K562 (cell line): ENCODE results near the gene AREL1. TPM values are rescaled to one million over a fixed set of nuclear protein-coding genes. Genes with fewer than 3 reads are reported as not detected.

Experiments
- ATAC-seq: fragments of 200-7000 bp; cut with Tn5 transposase; 3 replicates; pipeline ENCODE4 v1.9.1; 2020; ENCODE audit warnings: moderate library complexity
- BruUV-seq: library from RNA; stranded (reverse); fragments of 400-500 nt; replicated peaks from 2 replicates; lab custom pipeline; 2021; lab: Mats Ljungman, UMichigan
- CTCF ChIA-PET: fragments of 300-600 bp; formaldehyde crosslinking; extraction: SDS; loops from one replicate; lab custom pipeline; 2021; ENCODE audit warnings: low intra/inter-chr PET ratio; lab: Yijun Ruan, JAX
- POLR2A ChIA-PET: fragments of 300-600, 350-650 bp; sonication (Branson Sonifier 250); formaldehyde crosslinking; extraction: SDS; loops from one replicate; lab custom pipeline; 2021; ENCODE audit warnings: antibody characterized with exemption, inconsistent platforms; lab: Yijun Ruan, JAX
- DNase-seq, 4 experiments: peaks; one replicate each; pipeline versions ENCODE4 v3.0.0 to v3.0.0-alpha.2; 2011 to 2018; ENCODE audit warnings: low spot score in 3 of 4, mixed read lengths in 3 of 4; ENCODE audit errors: extremely low read depth in 1 of 4
- FAIRE-seq: peaks from 2 replicates; lab custom pipeline; 2011; peaks lifted over from hg19 to GRCh38; lab: Jason Lieb, UNC
- H2AFZ ChIP-seq: 2 replicates; pipeline ENCODE4 v1.6.0; 2011; ENCODE audit warnings: low read depth, low read length, control low read depth, inconsistent platforms
- H3K27ac ChIP-seq: fragments of 200-600 bp; 3 replicates; pipeline ENCODE4 v1.8.0; 2011; ENCODE audit warnings: low read depth, mild to moderate bottlenecking, control low read depth, inconsistent platforms, low read length, moderate library complexity, mixed read lengths; ENCODE audit errors: extremely low read depth
- H3K27me3 ChIP-seq, 2 experiments: fragments of 300-600 bp in 1 of 2; 2 replicates in 1 of 2; 3 replicates in 1 of 2; pipeline versions ENCODE4 v1.6.0 to v1.8.0; 2011; ENCODE audit warnings: inconsistent platforms in 2 of 2, low read length in 2 of 2, mild to moderate bottlenecking in 1 of 2, mixed read lengths in 1 of 2, moderate library complexity in 1 of 2; ENCODE audit not compliant: control insufficient read depth in 2 of 2, insufficient read depth in 2 of 2
- H3K36me3 ChIP-seq: fragments of 300-600 bp; 3 replicates; pipeline ENCODE4 v1.8.0; 2011; ENCODE audit warnings: mild to moderate bottlenecking, low read length, inconsistent platforms; ENCODE audit not compliant: control insufficient read depth, insufficient read depth
- H3K4me1 ChIP-seq, 2 experiments: fragments of 200-600 bp in 1 of 2; replicated peaks in 1 of 2; 2 replicates in 1 of 2; 3 replicates in 1 of 2; pipeline versions ENCODE4 v1.5.1 to v1.8.0; 2011; ENCODE audit warnings: inconsistent platforms in 2 of 2, low read length in 2 of 2, mild to moderate bottlenecking in 1 of 2, mixed read lengths in 1 of 2, moderate library complexity in 1 of 2; ENCODE audit not compliant: control insufficient read depth in 2 of 2, insufficient read depth in 2 of 2
- H3K4me2 ChIP-seq: 2 replicates; pipeline ENCODE4 v1.6.1; 2011; ENCODE audit warnings: low read length, control low read depth, inconsistent platforms, mixed read lengths; ENCODE audit not compliant: insufficient read depth
- H3K4me3 ChIP-seq: fragments of 200-600 bp; sonication (generic), shearing (Covaris generic); 2 replicates; pipeline ENCODE4 v1.5.1; 2016; ENCODE audit warnings: control low read depth, inconsistent platforms
- H3K79me2 ChIP-seq: fragments of 200-600 bp; 3 replicates; pipeline ENCODE4 v1.8.0; 2011; ENCODE audit warnings: low read length, inconsistent platforms; ENCODE audit not compliant: control insufficient read depth, insufficient read depth
- H3K9ac ChIP-seq, 2 experiments: 2 replicates each; pipeline versions ENCODE4 v1.6.0 to v1.6.1; 2011; ENCODE audit warnings: low read depth in 2 of 2, low read length in 2 of 2, control low read depth in 1 of 2, inconsistent platforms in 1 of 2, mild to moderate bottlenecking in 1 of 2, mixed read lengths in 1 of 2; ENCODE audit not compliant: insufficient read depth in 1 of 2
- H3K9me1 ChIP-seq: one replicate; pipeline ENCODE4 v1.6.0; 2011; ENCODE audit warnings: inconsistent platforms, mild to moderate bottlenecking, low read length, moderate library complexity; ENCODE audit not compliant: control insufficient read depth, insufficient read depth
- H3K9me3 ChIP-seq: replicated peaks from 2 replicates; pipeline ENCODE4 v1.5.1; 2011; ENCODE audit warnings: low read depth, low read length, inconsistent platforms; ENCODE audit not compliant: control insufficient read depth, insufficient read depth
- H4K20me1 ChIP-seq: replicated peaks from 2 replicates; pipeline ENCODE4 v1.6.1; 2011; ENCODE audit warnings: low read length, inconsistent platforms, mixed read lengths; ENCODE audit not compliant: control insufficient read depth, insufficient read depth
- BMI1 ChIP-seq: fragments of 150-350 bp; IDR thresholded peaks from 2 replicates; pipeline ENCODE4 v1.6.1; 2014; ENCODE audit warnings: low read length
- C11orf30 ChIP-seq: fragments of 450-650 bp; IDR thresholded peaks from 2 replicates; pipeline ENCODE4 v1.6.1; 2016; ENCODE audit warnings: low read depth, mild to moderate bottlenecking
- DNMT1 ChIP-seq: fragments of 450-650 bp; IDR thresholded peaks from 2 replicates; pipeline ENCODE4 v1.6.1; 2016; ENCODE audit warnings: antibody characterized with exemption, mild to moderate bottlenecking
- MCM5 ChIP-seq: fragments of 450-650 bp; IDR thresholded peaks from 2 replicates; pipeline ENCODE4 v1.6.1; 2016; ENCODE audit warnings: low read depth
- PHF8 ChIP-seq: fragments of 200-600 bp; sonication (generic); IDR thresholded peaks from 2 replicates; pipeline ENCODE4 v1.6.1; 2012; ENCODE audit warnings: mixed run types, mild to moderate bottlenecking, inconsistent platforms, low read length, moderate library complexity, borderline replicate concordance
- POLR2AphosphoS5 ChIP-seq: IDR thresholded peaks from 2 replicates; pipeline ENCODE4 v1.6.1; 2011; ENCODE audit warnings: mild to moderate bottlenecking, low read depth, low read length, moderate library complexity; ENCODE audit not compliant: control insufficient read depth, insufficient read depth
- PYGO2 ChIP-seq: fragments of 450-650 bp; IDR thresholded peaks from 2 replicates; pipeline ENCODE4 v1.6.1; 2016; ENCODE audit warnings: mild to moderate bottlenecking, missing genetic modification characterization, moderate library complexity, missing compliant biosample characterization
- ZNF77 ChIP-seq: fragments of 250-450 bp; sonication (Bioruptor Pico); IDR thresholded peaks from 2 replicates; pipeline ENCODE4 v1.5.0; 2020
- WGBS: fragments of 100-300 bp; shearing (Covaris generic); methylation state at CpG from one replicate; pipeline ENCODE4 v1.1.6; 2016; ENCODE audit warnings: low coverage, mixed read lengths; ENCODE audit not compliant: insufficient coverage; ENCODE audit errors: missing lambda C conversion rate; 5-methylcytosine and 5-hydroxymethylcytosine counted together
- in situ Hi-C: fragments of 300-500 bp; cut with MboI; formaldehyde crosslinking; loops from 4 replicates; pipeline ENCODE4 v1.15.0; 2018; ENCODE audit warnings: inconsistent platforms, mixed read lengths
- intact Hi-C: fragments of 100-400 bp; cut with micrococcal nuclease; formaldehyde crosslinking; loops from 2 replicates; pipeline ENCODE4 v1.14.2; 2022
- polyA plus RNA-seq, 8 experiments: library from polyadenylated mRNA; depleted of rRNA in 4 of 8; stranded (reverse) in 5 of 8; unstranded in 3 of 8; fragments of >200 nt; fragmentation: Nextera tagmentation in 2 of 8; fragmentation: Illumina TruSeq in 1 of 8; extraction: Ambion mirVana in 2 of 8; extraction: Trizol in 1 of 8; gene quantifications; 2 replicates each; pipeline versions ENCODE4 v1.2.1 to v1.2.3, GENCODE V29; 2011 to 2014; ENCODE audit warnings: inconsistent platforms in 1 of 8, missing spikeins in 1 of 8
- total RNA-seq, 7 experiments: library from RNA; depleted of rRNA in 6 of 7; stranded (reverse); fragments of >200 nt in 6 of 7; fragmentation: Illumina TruSeq in 2 of 7; extraction: Trizol in 2 of 7; gene quantifications; 2 replicates each; pipeline versions ENCODE4 v1.2.1 to v1.2.3, GENCODE V29; 2011 to 2021; ENCODE audit warnings: low replicate concordance in 1 of 7
- TF ChIP-seq, protein P1 (sequence below): fragments of 250-450 bp; sonication (Bioruptor Pico); IDR thresholded peaks from 2 replicates; pipeline ENCODE4 v1.5.0; 2020; ENCODE audit warnings: mild to moderate bottlenecking, borderline replicate concordance
- TF ChIP-seq, protein P2 (sequence below), 2 experiments: fragments of 200-800 bp in 1 of 2; sonication (Bioruptor generic) in 1 of 2; sonication (generic) in 1 of 2; formaldehyde crosslinking in 1 of 2; IDR thresholded peaks in 1 of 2; conservative IDR thresholded peaks in 1 of 2; 2 replicates each; pipeline versions ENCODE4 v1.5.0 to v1.6.1; 2016 to 2020; ENCODE audit warnings: missing compliant biosample characterization in 1 of 2, missing genetic modification characterization in 1 of 2, missing genetic modification reagents in 1 of 2
- TF ChIP-seq, protein P3 (sequence below): fragments of 450-650 bp; IDR thresholded peaks from 2 replicates; pipeline ENCODE4 v1.6.1; 2018; ENCODE audit not compliant: partially characterized antibody
- TF ChIP-seq, protein P4 (sequence below): IDR thresholded peaks from 3 replicates; pipeline ENCODE4 v1.6.1; 2011; ENCODE audit warnings: borderline replicate concordance, mild to moderate bottlenecking; ENCODE audit not compliant: insufficient read length, insufficient read depth

The AREL1 gene
- total and polyA plus RNA-seq, 9 of the 15 experiments (the other 6 are each of a cell fraction or from before 2014, with no cell fraction given), result 6.0 to 24.8 (median 16.6) TPM

DNA sequence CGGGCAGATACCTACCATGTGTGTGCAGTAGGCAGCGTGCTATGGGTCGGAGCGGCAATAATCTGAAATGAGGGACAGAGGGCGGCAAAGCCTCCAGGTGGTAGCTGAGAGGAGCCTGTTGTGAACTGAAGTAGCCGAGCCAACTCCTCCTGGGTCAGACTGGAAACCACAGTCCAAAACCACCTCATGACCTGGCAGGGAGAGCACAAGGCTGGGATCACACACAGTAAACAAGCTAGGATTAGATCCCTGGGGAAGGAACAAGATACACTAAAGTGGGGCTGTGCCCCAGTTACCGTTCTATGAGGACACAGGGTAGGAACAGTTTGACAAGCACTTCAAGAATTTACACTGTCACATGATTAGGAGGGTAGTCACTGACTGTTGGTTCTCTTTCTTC, 49.0 kb downstream of the AREL1 start:
- ChIA-PET CTCF (no interaction called here), POLR2A (interaction anchor here (0.6 kb wide), 2 partner anchors 17 to 270 kb away, joined by 4 read pairs; no protein-coding TSS in a partner anchor)
- BruUV-seq, result no TSS peak
- Histone ChIP-seq H3K9me3 (no peaks in the 10 kb centered on the region), H2AFZ (no peak overlapping the region), H3K27me3 (no peaks in the 10 kb centered on the region), H3K4me2 (no peak overlapping the region), H3K4me1 (peaks cover 0 to 12% of the 10 kb centered on the region in 2 experiments; a peak in 2 of 5 replicates), H3K36me3 (peaks cover 63% of the 10 kb centered on the region), H3K27ac (no peak overlapping the region), H3K9me1 (no peaks in the 10 kb centered on the region), H4K20me1 (no peaks in the 10 kb centered on the region), H3K79me2 (no peaks in the 10 kb centered on the region), H3K4me3 (no peak overlapping the region), H3K9ac (no peak overlapping the region)
- no peak for FAIRE-seq
- no peak for DNase-seq
- intact Hi-C loops, result no loop called here
- no peak for ATAC-seq
- 91% methylated on average over 7 of the region's 7 CpGs for WGBS
- in situ Hi-C loops, result no loop called here
- TF ChIP-seq, protein P1, sequence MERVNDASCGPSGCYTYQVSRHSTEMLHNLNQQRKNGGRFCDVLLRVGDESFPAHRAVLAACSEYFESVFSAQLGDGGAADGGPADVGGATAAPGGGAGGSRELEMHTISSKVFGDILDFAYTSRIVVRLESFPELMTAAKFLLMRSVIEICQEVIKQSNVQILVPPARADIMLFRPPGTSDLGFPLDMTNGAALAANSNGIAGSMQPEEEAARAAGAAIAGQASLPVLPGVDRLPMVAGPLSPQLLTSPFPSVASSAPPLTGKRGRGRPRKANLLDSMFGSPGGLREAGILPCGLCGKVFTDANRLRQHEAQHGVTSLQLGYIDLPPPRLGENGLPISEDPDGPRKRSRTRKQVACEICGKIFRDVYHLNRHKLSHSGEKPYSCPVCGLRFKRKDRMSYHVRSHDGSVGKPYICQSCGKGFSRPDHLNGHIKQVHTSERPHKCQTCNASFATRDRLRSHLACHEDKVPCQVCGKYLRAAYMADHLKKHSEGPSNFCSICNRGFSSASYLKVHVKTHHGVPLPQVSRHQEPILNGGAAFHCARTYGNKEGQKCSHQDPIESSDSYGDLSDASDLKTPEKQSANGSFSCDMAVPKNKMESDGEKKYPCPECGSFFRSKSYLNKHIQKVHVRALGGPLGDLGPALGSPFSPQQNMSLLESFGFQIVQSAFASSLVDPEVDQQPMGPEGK, result no peak
- no peak for TF ChIP-seq PHF8
- no peak for TF ChIP-seq BMI1
- TF ChIP-seq, protein P2, sequence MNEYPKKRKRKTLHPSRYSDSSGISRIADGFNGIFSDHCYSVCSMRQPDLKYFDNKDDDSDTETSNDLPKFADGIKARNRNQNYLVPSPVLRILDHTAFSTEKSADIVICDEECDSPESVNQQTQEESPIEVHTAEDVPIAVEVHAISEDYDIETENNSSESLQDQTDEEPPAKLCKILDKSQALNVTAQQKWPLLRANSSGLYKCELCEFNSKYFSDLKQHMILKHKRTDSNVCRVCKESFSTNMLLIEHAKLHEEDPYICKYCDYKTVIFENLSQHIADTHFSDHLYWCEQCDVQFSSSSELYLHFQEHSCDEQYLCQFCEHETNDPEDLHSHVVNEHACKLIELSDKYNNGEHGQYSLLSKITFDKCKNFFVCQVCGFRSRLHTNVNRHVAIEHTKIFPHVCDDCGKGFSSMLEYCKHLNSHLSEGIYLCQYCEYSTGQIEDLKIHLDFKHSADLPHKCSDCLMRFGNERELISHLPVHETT (CRISPR knock-in tag; conservative IDR thresholded peaks at IDR 0.05 in 1 of 2, IDR thresholded peaks at IDR 0.05 in 1 of 2), result no peak
- TF ChIP-seq ZNF77 (CRISPR knock-in tag), result no peak
- no peak for TF ChIP-seq DNMT1
- TF ChIP-seq C11orf30, result no peak
- TF ChIP-seq, protein P3, sequence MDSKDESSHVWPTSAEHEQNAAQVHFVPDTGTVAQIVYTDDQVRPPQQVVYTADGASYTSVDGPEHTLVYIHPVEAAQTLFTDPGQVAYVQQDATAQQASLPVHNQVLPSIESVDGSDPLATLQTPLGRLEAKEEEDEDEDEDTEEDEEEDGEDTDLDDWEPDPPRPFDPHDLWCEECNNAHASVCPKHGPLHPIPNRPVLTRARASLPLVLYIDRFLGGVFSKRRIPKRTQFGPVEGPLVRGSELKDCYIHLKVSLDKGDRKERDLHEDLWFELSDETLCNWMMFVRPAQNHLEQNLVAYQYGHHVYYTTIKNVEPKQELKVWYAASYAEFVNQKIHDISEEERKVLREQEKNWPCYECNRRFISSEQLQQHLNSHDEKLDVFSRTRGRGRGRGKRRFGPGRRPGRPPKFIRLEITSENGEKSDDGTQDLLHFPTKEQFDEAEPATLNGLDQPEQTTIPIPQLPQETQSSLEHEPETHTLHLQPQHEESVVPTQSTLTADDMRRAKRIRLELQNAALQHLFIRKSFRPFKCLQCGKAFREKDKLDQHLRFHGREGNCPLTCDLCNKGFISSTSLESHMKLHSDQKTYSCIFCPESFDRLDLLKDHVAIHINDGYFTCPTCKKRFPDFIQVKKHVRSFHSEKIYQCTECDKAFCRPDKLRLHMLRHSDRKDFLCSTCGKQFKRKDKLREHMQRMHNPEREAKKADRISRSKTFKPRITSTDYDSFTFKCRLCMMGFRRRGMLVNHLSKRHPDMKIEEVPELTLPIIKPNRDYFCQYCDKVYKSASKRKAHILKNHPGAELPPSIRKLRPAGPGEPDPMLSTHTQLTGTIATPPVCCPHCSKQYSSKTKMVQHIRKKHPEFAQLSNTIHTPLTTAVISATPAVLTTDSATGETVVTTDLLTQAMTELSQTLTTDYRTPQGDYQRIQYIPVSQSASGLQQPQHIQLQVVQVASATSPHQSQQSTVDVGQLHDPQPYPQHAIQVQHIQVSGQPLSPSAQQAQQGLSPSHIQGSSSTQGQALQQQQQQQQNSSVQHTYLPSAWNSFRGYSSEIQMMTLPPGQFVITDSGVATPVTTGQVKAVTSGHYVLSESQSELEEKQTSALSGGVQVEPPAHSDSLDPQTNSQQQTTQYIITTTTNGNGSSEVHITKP, result no peak
- no peak for TF ChIP-seq POLR2AphosphoS5
- TF ChIP-seq PYGO2 (tag), result no peak
- TF ChIP-seq MCM5, result no peak
- TF ChIP-seq, protein P4, sequence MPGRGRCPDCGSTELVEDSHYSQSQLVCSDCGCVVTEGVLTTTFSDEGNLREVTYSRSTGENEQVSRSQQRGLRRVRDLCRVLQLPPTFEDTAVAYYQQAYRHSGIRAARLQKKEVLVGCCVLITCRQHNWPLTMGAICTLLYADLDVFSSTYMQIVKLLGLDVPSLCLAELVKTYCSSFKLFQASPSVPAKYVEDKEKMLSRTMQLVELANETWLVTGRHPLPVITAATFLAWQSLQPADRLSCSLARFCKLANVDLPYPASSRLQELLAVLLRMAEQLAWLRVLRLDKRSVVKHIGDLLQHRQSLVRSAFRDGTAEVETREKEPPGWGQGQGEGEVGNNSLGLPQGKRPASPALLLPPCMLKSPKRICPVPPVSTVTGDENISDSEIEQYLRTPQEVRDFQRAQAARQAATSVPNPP, result no peak
